ENCODE results near the gene PON3. TPM values are rescaled to one million over a fixed set of nuclear protein-coding genes. Genes with fewer than 3 reads are reported as not detected.

Gene PON3
- polyA plus RNA-seq, 1 donor (not counting 4 experiments of a cell fraction or from before 2014, with no cell fraction given), result 0.85 TPM

DNA sequence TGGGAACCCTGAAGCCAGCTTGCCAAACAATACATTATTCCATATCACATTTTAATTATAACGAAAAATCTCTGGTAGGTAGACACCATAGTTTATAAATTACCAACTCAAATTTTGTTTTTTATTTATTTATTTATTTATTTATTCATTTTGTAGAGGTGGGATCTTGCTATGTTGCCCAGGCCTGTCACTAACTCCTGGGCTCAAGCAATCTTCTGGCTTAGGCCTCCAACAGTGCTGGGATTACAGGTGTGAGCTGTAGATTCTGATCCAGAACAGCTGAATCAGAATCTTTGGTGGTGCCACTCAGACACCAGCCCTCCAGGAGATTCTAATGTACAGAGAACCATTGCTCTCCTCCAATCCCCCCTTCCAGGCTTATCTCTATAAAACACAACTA is 37.0 kb upstream of the PON3 start:
- H3K4me1 ChIP-seq (ENCODE audit: control insufficient read depth, extremely low read depth, insufficient read depth, low read length), result peaks cover 10% of the 10 kb centered on the region
- H3K9me3 ChIP-seq (ENCODE audit: control insufficient read depth, low read depth, low read length), result no peaks in the 10 kb centered on the region
- FAIRE-seq, result no peak
- dilution Hi-C loops (cut with MboI; ENCODE audit: extremely low pct_ligation_motif_present, low sequenced_read_pairs), result no loop called here
- TF ChIP-seq CTCF (optimal IDR thresholded peaks at IDR 0.05 in 1 of 3, IDR thresholded peaks at IDR 0.05 in 1 of 3, conservative IDR thresholded peaks at IDR 0.05 in 1 of 3; ENCODE audit: extremely low read depth in 1 of 3, insufficient read depth in 2 of 3, low read length in 3 of 3) (no peak), EZH2 (IDR thresholded peaks at IDR 0.05; ENCODE audit: low read length) (no peak)
- H3K27me3 ChIP-seq (ENCODE audit: control insufficient read depth, extremely low read depth, insufficient read depth, low read length), result no peaks in the 10 kb centered on the region
- H3K9ac ChIP-seq (ENCODE audit: control insufficient read depth, extremely low read depth, insufficient read depth, low read length), result no peak overlapping the region
- no peak overlapping the region for H3K4me2 ChIP-seq (ENCODE audit: control insufficient read depth, extremely low read depth, insufficient read depth, low read depth, low read length)
- no peak overlapping the region for H3K27ac ChIP-seq (ENCODE audit: control insufficient read depth, insufficient read depth, low read length)
- no peaks in the 10 kb centered on the region for H4K20me1 ChIP-seq (ENCODE audit: control insufficient read depth, extremely low read depth, insufficient read depth, low read length)
- peaks cover 0 to 2% of the 10 kb centered on the region in 2 experiments for H3K36me3 ChIP-seq (ENCODE audit: control insufficient read depth in 2 of 2, extremely low read depth in 1 of 2, insufficient read depth in 2 of 2, low read length in 2 of 2)
- no peak overlapping the region for H2AFZ ChIP-seq (ENCODE audit: control insufficient read depth, low read length)
- peaks cover 7% of the 10 kb centered on the region for H3K79me2 ChIP-seq (ENCODE audit: control insufficient read depth, insufficient read depth, low read length)
- DNase-seq (ENCODE audit: low read depth, low spot score), result no peak
- no peak overlapping the region for H3K4me3 ChIP-seq (ENCODE audit: control insufficient read depth in 2 of 3, extremely low read depth in 1 of 3, insufficient read depth in 2 of 3, low read depth in 1 of 3, low read length in 3 of 3)
- H3K9me1 ChIP-seq (ENCODE audit: control insufficient read depth, extremely low read depth, insufficient read depth, low read length), result no peaks in the 10 kb centered on the region

GRCh38 chr7:95432606-95433005 is 36.4 kb upstream of the PON3 start:
- no peak for FAIRE-seq

More at GRCh38 chr7:95432606-95433005, 36.4 kb upstream of the PON3 start:
- Histone ChIP-seq H4K20me1 (ENCODE audit: control insufficient read depth, extremely low read depth, insufficient read depth, low read length) (no peaks in the 10 kb centered on the region), H3K79me2 (ENCODE audit: control insufficient read depth, insufficient read depth, low read length) (peaks cover 7% of the 10 kb centered on the region), H3K27ac (ENCODE audit: control insufficient read depth, insufficient read depth, low read length) (no peak overlapping the region), H3K27me3 (ENCODE audit: control insufficient read depth, extremely low read depth, insufficient read depth, low read length) (no peaks in the 10 kb centered on the region), H3K4me3 (ENCODE audit: control insufficient read depth in 2 of 3, extremely low read depth in 1 of 3, insufficient read depth in 2 of 3, low read depth in 1 of 3, low read length in 3 of 3) (no peak overlapping the region), H3K36me3 (ENCODE audit: control insufficient read depth in 2 of 2, extremely low read depth in 1 of 2, insufficient read depth in 2 of 2, low read length in 2 of 2) (peaks cover 0 to 2% of the 10 kb centered on the region in 2 experiments), H3K9me1 (ENCODE audit: control insufficient read depth, extremely low read depth, insufficient read depth, low read length) (no peaks in the 10 kb centered on the region), H3K9me3 (ENCODE audit: control insufficient read depth, low read depth, low read length) (no peaks in the 10 kb centered on the region), H3K4me1 (ENCODE audit: control insufficient read depth, extremely low read depth, insufficient read depth, low read length) (peaks cover 10% of the 10 kb centered on the region), H3K4me2 (ENCODE audit: control insufficient read depth, extremely low read depth, insufficient read depth, low read depth, low read length) (no peak overlapping the region), H3K9ac (ENCODE audit: control insufficient read depth, extremely low read depth, insufficient read depth, low read length) (no peak overlapping the region), H2AFZ (ENCODE audit: control insufficient read depth, low read length) (no peak overlapping the region)
- no peak for TF ChIP-seq CTCF (optimal IDR thresholded peaks at IDR 0.05 in 1 of 3, IDR thresholded peaks at IDR 0.05 in 1 of 3, conservative IDR thresholded peaks at IDR 0.05 in 1 of 3; ENCODE audit: extremely low read depth in 1 of 3, insufficient read depth in 2 of 3, low read length in 3 of 3)
- dilution Hi-C loops (cut with MboI; ENCODE audit: extremely low pct_ligation_motif_present, low sequenced_read_pairs), result no loop called here
- no peak for DNase-seq (ENCODE audit: low read depth, low spot score)
